ENCODE results near the gene DRAP1.

GRCh38 chr11:65884716-65885092 is 34.5 kb upstream of the DRAP1 start:
- TF ChIP-seq CTCF (IDR thresholded peaks at IDR 0.05; ENCODE audit: insufficient read depth, low read depth, low read length) (peak; percentile 89), EZH2 (IDR thresholded peaks at IDR 0.05; ENCODE audit: insufficient read depth, low read length) (no peak)
